RWPE2 (cell line): Measurements from ENCODE around the gene NRXN2.

Experiments used
- ATAC-seq: fragments of 200-7000 bp; cut with Tn5 transposase; 3 replicates; pipeline ENCODE4 v1.9.1; 2021; ENCODE audit warnings: low read depth
- DNase-seq: peaks from one replicate; pipeline ENCODE4 v3.0.0-alpha.2; 2020; ENCODE audit warnings: low spot score
- H3K27ac ChIP-seq: fragments of 450-650 bp; 2 replicates; pipeline ENCODE4 v1.5.1; 2017; ENCODE audit warnings: mild to moderate bottlenecking; ENCODE audit not compliant: poor library complexity, severe bottlenecking
- H3K27me3 ChIP-seq: fragments of 250-450 bp; sonication (Bioruptor Pico); 2 replicates; pipeline ENCODE4 v1.5.1; 2021; ENCODE audit warnings: mild to moderate bottlenecking, moderate library complexity; ENCODE audit not compliant: insufficient read depth, poor library complexity, severe bottlenecking
- H3K36me3 ChIP-seq: fragments of 250-450 bp; sonication (Bioruptor Pico); 2 replicates; pipeline ENCODE4 v1.5.1; 2020; ENCODE audit warnings: low read depth, mild to moderate bottlenecking, moderate library complexity
- H3K4me1 ChIP-seq: fragments of 250-450 bp; sonication (Bioruptor Pico); 2 replicates; pipeline ENCODE4 v1.5.1; 2021; ENCODE audit warnings: mild to moderate bottlenecking, moderate library complexity; ENCODE audit not compliant: insufficient read depth, poor library complexity, severe bottlenecking
- H3K4me3 ChIP-seq: fragments of 250-450 bp; sonication (Bioruptor Pico); 2 replicates; pipeline ENCODE4 v1.5.1; 2021; ENCODE audit warnings: mild to moderate bottlenecking, moderate library complexity; ENCODE audit not compliant: severe bottlenecking
- H3K9me3 ChIP-seq: fragments of 250-450 bp; sonication (Bioruptor Pico); 2 replicates; pipeline ENCODE4 v1.5.1; 2021; ENCODE audit warnings: mild to moderate bottlenecking, moderate library complexity; ENCODE audit not compliant: severe bottlenecking
- TF ChIP-seq, protein P1 (sequence below): fragments of 450-650 bp; IDR thresholded peaks from one replicate; pipeline ENCODE4 v1.5.1; 2017; ENCODE audit warnings: mild to moderate bottlenecking, moderate library complexity; ENCODE audit not compliant: poor library complexity, severe bottlenecking

NRXN2 gene

DNA sequence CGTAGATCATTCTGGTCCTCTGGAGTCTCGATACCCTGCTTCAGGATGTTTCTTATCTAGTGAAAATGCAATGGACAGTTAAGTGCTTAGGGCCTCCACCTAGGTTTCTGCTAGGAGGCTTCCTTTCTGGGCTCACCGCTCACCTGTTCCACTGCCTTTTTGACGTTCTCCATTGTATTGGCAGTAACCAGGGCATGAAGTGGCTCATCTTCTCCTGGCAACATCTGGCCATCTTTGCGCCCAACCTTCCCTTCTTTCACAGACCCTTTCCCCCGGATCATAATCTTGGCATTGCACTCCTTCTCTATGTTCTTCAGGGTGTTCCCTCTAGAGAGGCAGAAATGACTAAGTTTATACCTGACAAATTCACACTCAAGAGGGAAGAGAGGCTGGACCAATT, 46.3 kb upstream of the NRXN2 start:
- Histone ChIP-seq H3K27ac (no peak overlapping the region), H3K36me3 (peaks cover 95% of the 10 kb centered on the region), H3K27me3 (no peaks in the 10 kb centered on the region), H3K9me3 (no peaks in the 10 kb centered on the region), H3K4me1 (no peaks in the 10 kb centered on the region), H3K4me3 (no peak overlapping the region)
- TF ChIP-seq, protein P1, sequence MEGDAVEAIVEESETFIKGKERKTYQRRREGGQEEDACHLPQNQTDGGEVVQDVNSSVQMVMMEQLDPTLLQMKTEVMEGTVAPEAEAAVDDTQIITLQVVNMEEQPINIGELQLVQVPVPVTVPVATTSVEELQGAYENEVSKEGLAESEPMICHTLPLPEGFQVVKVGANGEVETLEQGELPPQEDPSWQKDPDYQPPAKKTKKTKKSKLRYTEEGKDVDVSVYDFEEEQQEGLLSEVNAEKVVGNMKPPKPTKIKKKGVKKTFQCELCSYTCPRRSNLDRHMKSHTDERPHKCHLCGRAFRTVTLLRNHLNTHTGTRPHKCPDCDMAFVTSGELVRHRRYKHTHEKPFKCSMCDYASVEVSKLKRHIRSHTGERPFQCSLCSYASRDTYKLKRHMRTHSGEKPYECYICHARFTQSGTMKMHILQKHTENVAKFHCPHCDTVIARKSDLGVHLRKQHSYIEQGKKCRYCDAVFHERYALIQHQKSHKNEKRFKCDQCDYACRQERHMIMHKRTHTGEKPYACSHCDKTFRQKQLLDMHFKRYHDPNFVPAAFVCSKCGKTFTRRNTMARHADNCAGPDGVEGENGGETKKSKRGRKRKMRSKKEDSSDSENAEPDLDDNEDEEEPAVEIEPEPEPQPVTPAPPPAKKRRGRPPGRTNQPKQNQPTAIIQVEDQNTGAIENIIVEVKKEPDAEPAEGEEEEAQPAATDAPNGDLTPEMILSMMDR, result no peak
- DNase-seq (no peak), ATAC-seq (no peak)

- DNase-seq, result no peak
- Histone ChIP-seq H3K36me3 (peaks cover 95% of the 10 kb centered on the region), H3K27me3 (no peaks in the 10 kb centered on the region), H3K4me3 (no peak overlapping the region), H3K9me3 (no peaks in the 10 kb centered on the region), H3K27ac (no peak overlapping the region), H3K4me1 (peaks cover 6% of the 10 kb centered on the region)
- ATAC-seq, result no peak
- TF ChIP-seq, protein P1, result no peak
Measured at GRCh38 chr11:64768300-64768694, 45.3 kb upstream of the NRXN2 start.

DNA sequence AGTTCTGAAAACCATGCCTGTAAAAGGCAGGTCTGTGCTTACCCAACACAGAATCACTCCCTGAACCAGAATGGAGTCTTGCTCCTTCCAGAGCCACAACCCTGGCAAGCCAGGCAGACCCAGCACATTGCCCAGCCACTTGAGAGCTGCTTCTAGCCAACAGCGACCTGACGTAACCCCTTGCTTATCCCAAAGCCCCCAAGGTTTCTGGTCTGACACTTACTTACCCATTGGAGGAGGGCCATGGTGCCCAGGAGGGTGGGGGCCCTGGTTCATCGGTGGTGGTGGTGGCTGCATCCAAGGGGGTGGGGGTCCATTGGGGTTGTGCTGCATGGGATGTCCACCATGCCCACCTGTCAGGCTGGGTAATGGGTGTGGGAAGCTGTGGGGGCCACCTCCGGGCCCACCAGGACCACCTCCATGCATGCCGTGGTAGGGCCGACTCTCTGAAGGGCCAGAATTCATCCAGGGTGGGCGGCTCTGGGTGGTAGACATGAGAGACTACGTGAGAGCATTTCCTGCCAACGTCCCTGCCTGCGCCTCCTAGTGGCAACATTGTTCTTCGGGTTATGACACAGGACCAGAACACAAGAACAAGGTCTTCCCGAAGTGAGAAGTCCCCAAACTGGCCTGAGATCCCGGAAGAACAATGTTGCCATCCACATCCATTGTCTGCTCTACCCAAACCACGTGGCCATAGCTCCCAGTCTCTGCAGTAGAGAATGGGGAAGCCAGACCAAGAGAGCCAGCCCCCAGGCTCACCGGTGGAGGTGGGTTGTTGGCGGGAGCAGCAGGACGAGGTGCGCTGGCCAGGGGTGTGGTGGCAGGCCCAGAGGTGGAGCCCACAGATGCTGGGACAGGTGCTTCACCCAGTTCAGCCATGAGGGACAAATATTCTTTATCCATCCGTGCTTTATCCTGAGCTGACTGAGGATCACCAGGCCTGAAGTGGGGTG, 44.6 kb upstream of the NRXN2 start:
- peak; percentile 29; the same call in 1 of the 3 replicates for ATAC-seq

DNA sequence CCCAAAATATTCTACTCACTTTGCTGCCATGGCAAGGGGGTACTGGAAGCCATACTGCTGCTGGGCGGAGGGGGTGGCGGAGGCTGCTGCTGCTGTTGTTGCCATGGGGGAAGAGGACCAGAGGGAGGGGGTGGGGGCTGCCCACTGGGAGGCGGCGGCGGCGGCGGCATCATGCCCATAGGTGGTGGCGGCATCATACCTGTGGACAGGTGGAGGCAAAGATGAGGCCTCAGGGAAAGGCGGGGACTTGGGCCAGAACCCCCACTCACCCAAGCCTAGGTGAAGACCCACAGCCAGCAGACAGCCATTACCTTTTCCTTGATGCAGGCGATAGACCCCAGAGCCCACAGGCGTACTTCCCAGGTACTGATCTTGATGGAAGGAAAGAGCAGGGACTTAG, 43.9 kb upstream of the NRXN2 start:
- no peak for ATAC-seq
- no peak for DNase-seq
- Histone ChIP-seq H3K27me3 (no peaks in the 10 kb centered on the region), H3K4me3 (no peak overlapping the region), H3K27ac (no peak overlapping the region), H3K4me1 (peaks cover 17% of the 10 kb centered on the region), H3K36me3 (peaks cover 89% of the 10 kb centered on the region), H3K9me3 (no peaks in the 10 kb centered on the region)
- TF ChIP-seq, protein P1, result no peak

More for the DNA sequence above, 44.6 kb upstream of the NRXN2 start:
- Histone ChIP-seq H3K27me3 (no peaks in the 10 kb centered on the region), H3K27ac (no peak overlapping the region), H3K9me3 (no peaks in the 10 kb centered on the region), H3K4me1 (peaks cover 13% of the 10 kb centered on the region), H3K4me3 (no peak overlapping the region), H3K36me3 (peaks cover 95% of the 10 kb centered on the region)
- TF ChIP-seq, protein P1, result peak; percentile 79
- DNase-seq, result peak; percentile 78
